Islet of Langerhans (tissue), 1 donor: Measurements from ENCODE around the gene ADM5.

Source experiments
- FAIRE-seq: peaks from one replicate; lab custom pipeline; 2011; peaks lifted over from hg19 to GRCh38; lab: Jason Lieb, UNC

ADM5 gene

DNA sequence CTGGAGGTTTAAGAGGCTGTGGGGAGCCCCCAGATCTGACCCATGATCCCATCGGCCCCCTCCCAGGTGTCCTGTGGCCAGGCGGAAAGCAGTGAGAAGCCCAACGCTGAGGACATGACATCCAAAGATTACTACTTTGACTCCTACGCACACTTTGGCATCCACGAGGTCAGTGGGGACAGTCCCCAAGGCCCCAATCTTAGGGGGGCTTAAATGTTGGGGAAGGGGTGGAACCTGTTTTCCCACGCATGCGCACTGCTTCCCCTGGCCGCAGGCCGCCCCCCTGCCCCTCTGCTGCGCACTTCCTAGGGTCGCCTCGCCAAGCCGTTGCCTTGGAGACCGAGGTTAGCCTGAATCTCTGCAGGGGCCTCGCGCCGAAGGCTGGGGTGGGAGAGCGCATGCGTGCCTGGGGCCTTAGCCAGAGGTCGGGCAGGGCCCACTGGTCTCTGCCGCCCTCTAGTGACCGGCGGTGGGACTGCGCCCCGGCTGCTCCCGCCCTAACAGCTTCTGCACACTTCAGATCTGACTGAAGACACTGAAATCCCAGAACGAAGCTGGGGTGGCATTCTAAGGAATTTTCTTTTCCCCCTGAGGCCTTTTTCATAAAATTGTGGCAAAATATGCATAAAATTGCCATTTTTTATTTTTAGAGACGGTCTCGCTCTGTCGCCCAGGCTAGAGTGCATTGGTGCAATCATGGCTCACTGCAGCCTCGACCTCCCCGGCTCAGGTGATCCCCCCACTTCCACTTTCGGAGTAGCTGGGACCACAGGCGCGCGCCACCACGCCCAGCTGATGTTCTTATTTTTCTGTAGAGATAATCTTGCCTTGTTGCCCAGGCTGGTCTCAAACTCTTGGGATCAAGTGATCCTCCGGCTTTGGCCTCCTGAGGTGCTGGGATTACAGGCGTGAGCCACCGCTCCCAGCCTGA, 8.7 kb upstream of the ADM5 start:
- FAIRE-seq: no peak

DNA sequence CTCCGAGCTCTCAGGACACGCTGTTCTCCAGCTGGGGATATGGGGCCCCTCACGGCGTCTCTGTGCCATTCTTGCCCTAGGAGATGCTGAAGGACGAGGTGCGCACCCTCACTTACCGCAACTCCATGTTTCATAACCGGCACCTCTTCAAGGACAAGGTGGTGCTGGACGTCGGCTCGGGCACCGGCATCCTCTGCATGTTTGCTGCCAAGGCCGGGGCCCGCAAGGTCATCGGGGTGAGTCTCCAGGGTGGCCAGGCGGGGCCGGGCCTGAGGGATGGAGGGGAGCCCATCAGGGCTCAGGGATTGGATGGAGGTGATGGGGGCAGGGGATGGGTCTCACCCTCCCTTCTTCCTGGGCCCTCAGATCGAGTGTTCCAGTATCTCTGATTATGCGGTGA, 7.6 kb upstream of the ADM5 start:
- no peak for FAIRE-seq

DNA sequence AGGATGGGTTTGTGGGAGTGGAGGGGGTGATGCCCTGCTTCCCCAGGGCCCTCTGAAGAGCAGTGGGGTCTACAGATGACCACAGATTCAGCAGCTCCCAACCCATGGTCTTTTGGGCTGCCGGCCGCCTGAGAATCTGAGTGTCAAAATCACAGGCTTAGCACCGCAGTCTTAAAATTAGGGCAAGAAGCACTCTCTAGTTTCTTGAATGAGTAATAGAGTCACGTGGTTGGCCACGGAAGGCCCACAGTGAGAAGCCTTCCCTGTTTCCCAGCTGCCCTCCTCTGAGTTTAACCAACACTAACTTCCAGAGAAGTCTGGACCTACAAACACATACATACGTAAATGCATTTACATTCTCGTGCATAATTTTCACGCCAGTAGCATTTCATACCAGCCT, 7.1 kb upstream of the ADM5 start:
- no peak for FAIRE-seq

DNA sequence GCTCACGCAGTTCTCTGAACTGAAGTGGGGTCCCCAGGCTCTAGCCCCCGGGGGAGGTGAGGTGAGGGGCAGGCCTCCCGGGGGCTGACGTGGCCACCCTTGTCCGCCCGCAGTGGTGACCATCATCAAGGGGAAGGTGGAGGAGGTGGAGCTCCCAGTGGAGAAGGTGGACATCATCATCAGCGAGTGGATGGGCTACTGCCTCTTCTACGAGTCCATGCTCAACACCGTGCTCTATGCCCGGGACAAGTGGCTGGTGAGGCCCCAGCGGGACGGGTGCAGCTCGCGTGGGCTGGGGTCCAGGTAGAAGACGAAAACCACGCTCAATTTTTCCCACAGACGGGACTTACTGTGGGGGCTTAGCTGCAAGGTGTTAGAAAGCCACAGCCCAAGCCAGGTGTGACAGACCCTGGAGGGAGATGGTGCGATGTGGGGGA, 5.6 kb upstream of the ADM5 start:
- FAIRE-seq: no peak

DNA sequence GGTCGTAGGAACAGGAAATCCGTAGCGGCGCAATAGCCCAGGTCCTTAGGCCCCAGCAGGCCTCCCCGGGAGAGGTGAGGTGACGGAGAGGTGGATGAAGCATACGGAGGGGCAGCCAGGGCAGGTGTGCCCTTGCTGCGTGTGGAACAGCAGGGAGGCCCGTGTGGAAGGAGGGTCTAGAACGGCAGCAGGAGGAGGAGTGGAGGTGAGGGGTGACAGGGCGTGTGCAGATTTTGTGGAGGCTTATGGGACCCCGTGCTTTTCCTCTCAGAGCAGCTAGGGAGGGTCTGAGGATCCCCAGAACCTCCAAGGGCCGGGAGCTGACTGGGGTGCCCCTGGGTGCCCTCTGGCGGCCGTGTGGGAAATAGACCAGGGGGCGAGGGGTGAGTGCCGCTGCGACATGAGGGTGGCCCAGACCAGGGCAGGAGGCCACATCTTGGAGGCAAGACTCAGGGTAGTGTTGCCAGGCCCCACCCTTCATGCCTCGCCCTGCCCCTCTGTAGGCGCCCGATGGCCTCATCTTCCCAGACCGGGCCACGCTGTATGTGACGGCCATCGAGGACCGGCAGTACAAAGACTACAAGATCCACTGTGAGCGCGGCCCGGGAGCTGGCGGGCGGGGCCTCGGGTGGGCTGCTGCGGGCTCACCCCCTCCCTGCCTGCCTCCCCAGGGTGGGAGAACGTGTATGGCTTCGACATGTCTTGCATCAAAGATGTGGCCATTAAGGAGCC, 5.0 kb upstream of the ADM5 start:
- no peak for FAIRE-seq

DNA sequence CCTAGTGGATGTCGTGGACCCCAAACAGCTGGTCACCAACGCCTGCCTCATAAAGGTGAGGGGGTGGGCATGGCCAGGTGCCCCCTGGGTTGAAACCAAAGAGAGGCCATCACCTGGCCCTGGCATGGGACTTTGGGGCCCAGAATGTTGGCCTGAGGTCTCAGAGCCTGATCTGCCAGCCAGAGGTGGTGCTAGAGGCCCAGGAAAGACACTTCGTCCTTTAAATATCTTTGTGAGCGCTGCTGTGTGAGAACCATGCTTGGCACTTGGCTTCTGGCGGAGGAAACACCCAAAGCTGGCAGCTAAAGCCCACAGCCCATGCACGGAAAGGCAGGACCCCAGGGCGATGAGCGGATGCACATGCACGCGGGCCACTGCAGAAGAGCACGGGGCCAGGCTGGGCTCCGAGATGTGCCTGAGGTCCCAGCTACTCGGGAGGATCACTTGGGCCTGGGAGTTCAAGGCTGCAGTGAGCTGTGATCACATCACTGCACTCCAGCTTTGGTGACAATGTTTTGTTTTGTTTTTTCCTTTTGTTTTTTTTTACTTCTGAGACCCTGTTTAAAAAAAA, 4.3 kb upstream of the ADM5 start:
- no peak for FAIRE-seq

DNA sequence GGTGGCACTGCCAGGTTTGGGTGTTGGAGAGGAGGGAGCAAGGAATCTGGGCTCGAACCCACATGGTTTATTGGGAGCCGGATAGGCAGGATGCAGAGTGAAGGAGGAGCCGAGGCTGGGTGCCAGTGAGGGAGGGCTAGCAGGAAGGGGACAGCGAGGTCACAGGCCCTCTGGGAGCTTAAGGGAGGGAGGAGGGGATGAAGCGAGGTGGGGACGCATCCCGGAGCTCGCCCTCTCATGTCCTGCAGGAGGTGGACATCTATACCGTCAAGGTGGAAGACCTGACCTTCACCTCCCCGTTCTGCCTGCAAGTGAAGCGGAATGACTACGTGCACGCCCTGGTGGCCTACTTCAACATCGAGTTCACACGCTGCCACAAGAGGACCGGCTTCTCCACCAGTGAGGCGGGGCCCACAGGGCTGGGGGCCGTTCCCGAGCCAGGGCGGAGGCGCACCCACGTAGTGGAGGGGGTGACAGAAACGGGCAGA, 3.5 kb upstream of the ADM5 start:
- FAIRE-seq: no peak

DNA sequence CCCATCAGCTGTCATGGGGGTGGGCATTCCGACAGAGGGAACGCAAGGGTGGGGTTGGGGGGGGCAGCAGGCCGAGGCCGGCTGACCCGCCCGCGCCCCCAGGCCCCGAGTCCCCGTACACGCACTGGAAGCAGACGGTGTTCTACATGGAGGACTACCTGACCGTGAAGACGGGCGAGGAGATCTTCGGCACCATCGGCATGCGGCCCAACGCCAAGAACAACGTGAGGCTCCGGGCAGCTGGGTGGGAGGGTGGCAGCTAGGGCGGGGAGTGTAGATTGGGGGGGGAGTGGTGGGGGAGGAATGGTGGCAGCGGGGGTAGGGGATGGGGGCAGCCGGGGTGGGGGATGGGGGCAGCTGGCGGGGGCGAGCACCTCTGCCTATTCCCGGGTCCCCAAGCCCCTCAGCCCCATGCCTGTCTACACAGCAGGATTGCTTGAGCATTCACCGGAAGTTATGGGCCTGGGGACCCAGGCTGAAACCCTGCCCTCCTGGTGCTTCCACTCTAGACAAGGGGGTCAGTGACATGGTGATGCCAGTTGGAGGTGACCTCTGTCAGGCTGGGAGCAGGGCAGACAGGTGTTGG, 2.8 kb upstream of the ADM5 start:
- FAIRE-seq: no peak

DNA sequence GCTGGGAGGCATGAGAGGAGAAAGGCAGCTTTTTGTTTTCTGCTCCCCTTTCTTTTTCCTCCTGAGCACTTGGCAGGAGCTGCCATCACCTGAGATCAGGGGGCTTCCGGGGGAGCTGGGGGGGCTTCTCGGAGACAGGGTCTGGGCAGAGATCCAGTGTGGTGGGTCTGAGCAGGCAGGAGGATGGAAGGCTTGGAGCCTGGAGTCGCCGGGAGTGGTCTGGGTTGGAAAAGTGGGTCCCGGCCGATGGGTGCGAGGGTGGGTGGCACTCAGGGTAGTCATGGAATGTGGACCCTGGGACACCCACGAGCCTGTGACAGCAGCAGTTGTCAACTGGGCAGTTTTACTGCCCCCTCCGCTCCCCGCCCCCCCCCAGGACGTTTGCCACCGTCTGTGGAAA, 2.2 kb upstream of the ADM5 start:
- no peak for FAIRE-seq

DNA sequence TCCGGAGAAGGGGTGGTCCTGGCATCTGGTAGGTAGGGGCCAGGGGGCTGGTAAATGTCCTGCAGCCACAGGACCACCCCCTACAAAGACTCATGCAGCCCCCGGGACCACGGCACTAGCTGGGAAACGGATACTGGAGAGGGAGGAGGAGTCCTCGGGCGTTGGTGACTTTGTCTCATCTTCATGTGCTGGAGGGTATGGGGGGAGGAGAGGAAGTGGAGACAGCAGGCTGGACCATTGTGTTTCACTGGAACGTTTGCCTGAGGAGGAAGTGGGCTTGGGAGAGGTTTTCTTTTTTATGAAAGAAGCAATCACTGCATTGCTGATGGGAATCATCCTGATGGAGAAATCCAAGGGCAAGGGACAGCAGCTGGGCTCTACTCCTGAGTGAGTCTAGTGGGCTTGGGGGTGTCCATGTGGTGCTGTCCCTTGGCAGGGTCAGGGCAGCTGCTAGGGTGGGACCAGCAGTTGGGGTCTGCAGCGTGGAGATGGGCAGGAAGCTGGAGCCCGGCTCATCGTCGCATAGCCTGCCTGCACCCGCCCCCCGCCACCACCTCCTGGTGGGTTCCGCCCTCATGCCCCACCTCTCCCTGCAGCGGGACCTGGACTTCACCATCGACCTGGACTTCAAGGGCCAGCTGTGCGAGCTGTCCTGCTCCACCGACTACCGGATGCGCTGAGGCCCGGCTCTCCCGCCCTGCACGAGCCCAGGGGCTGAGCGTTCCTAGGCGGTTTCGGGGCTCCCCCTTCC, 1.7 kb upstream of the ADM5 start:
- no peak for FAIRE-seq

DNA sequence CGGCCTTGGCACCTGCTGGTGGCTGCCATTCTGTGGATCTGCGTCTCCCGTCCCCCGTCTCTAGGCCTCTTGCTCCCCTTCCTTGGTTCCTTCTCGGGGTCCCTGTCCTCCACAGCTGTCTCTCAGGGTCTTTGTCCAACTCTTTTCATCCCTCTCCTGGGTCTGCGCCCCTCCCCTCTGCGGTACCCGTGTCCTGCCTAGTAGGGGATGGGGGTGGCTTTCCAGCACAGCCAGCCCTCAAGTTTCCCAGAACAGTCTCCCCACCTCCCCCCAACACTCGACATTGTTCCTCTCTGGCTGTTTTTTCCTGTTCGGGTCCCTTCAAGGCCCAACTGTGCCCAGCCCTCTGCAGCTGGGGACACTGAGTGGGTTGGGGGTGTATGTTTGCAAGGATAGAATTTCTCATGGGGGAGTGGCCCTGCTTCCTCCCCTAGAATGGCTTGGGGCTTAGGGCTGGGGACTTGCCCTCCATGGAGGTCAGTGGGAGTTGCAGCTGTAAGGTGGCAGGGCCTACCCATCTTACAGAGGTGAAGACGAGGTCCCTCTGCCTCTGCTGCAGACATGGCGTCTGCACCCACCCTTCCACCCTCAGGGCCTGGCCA, 762 bp upstream of the ADM5 start:
- no peak for FAIRE-seq

DNA sequence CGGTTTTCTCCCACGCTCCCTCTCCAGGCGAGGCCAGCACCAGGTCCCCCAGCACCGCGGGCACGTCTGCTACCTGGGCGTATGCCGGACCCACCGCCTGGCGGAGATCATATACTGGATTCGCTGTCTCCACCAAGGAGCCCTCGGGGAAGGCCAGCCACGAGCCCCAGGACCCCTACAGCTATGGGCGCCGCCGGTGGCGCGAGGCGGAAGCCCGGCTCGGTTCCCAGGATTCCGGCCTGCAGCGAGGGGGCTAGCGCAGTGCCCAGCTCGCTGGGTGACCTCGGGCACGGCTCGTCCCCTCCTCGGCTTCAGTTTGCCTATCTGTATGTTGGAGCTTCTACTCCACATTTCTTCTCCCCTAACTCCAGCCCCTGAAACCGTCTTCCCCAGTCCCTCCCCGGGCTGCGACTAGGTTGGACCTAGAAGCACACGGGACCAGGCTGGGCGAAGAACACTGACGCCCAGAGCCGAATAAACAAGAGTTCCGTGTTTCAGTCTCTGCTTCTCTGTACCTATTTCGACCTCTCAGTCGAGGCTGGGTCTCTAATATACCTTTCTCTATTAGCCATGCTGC, 773 bp downstream of the ADM5 start:
- no peak for FAIRE-seq

DNA sequence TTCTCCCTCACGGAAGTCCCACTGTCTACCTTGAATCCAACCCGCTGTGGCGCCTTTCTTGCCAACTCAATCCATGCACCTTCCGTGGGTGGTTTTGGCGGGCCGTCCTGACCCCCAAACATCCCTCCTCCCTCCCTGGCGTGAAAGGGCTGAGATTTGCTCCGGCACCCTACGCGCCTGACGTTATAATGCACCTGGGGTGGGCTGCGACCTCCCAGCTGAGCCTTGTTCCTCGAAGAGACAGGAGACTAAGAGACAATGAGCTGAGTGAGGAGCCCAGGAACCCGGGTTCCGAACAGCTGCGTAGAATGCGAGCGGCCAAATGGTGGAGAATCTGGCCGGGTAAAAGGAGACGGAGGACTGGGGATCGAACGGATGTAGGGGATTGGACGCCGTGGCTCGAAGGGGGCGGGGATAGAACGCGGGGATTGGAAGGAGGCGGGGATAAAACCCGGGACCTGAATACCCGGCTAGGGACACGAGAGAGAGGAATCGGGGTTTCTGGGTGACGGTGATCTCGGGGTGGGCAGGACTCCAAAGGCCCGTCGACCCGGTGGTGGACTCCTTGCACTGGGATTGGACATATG, 1.4 kb downstream of the ADM5 start, which contains the start of gene CPT1C:
TSS of gene CPT1C (plus strand) at position 461 of the 587 bp plus-strand sequence. CDS start 1,137 bp downstream, outside the sequence.
- no peak for FAIRE-seq

DNA sequence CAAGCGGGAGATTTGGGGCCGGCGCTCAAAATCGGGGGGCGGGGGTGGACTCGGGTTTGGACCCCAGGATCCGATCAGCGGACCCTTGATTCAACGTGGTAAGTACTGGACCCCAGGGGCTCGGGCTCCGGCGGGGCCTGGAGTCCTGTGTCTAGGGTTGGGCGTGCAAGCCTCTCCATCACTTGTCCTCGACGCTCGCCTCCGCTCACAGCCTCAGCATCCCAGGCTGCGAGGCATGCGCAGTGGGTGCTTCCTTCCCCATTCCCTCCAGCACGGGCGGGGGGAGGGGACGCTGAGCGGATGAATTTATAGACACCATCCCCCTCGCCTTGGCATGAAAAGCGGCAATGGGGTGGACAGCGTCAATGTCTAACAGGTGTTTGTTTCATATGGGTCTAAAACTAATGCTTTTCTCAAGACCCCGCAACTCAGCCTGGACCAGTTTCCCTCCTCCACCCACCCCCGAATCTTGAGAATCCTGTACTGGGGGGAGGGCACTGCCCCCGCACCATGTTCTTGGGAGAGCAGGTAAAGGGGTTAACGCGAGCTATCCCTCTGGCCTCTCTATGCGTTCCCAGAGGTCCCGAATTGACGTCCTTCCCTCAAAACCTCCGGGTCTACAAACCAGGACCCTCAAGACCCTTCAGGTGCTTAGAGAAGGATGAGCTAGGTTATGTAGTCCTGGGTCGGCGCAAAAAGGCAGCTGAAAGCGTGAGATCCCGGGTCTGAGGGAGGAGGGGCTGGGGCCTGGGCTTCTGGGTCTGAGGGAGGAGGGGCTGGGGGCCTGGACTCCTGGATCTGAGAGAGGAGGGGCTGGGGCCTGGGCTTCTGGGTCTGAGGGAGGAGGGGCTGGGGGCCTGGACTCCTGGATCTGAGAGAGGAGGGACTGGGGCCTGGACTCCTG, 2.1 kb downstream of the ADM5 start:
- no peak for FAIRE-seq

DNA sequence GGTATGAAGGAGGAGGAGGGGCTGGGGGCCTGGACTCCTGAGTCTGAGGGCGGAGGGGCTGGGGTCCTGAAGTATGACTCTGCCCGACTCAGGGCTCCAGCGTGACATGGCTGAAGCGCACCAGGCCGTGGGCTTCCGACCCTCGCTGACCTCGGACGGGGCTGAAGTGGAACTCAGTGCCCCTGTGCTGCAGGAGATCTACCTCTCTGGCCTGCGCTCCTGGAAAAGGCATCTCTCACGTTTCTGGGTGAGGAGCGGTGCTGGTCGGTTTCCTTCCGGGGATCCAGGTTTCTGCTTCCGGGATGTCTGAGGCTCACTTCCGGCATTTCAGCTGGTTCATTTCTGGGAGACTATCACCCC, 2.7 kb downstream of the ADM5 start:
- no peak for FAIRE-seq

DNA sequence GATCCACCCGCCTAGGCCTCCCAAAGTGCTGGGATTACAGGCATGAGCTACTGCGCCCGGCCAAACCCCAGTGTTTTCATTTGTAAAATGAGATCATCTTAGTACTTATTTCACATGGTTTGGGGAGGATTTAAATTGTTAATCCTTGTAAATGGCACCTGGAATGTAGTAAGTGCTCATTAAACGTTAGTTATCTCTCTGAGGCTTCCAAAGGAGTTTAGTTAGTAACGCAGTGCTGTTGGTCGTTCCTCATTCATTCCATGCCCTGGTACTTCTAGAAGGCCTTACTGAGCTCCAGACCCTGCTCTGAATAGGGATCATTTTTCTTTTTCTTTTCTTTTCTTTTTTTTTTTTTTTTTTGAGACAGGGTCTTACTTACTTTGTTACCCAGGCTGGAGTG, 6.7 kb downstream of the ADM5 start:
- FAIRE-seq: no peak

DNA sequence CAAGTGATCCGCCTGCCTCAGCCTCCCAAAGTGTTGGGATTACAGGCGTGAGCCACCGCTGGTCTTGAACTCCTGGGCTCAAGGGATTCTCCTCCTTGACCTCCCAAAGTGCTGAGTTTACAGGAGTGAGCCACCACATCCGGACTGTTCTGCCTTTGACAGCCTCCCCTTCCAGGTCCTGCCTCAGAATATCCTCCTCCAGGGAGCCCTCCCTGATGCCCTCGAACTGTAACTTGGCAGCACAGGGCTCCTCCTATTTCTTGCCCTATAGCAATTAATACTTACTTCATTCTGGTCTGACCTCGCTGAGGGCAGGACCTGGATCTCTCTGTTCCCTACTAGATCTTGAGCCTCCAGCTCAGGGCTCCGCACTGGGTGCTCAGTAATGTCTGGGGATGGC, 7.5 kb downstream of the ADM5 start:
- FAIRE-seq: no peak

DNA sequence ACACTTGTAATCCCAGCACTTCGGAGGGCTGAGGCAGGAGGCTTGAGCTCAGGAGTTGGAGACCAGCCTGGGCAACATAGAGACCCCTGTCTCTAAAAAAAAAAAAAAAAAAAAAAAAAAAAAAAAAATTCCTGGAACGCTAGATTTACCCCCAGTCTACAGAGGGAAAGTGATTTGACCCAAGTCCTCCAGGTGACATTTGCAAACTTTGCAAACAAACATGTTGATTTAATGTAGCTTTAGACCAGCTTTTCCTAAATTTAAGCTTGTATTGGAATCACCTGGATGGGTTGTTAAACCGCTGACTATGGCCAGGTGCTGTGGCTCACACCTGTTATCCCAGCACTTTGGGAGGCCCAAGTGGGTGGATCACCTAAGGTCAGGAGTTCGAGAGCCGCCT, 10.0 kb downstream of the ADM5 start:
- FAIRE-seq: no peak

DNA sequence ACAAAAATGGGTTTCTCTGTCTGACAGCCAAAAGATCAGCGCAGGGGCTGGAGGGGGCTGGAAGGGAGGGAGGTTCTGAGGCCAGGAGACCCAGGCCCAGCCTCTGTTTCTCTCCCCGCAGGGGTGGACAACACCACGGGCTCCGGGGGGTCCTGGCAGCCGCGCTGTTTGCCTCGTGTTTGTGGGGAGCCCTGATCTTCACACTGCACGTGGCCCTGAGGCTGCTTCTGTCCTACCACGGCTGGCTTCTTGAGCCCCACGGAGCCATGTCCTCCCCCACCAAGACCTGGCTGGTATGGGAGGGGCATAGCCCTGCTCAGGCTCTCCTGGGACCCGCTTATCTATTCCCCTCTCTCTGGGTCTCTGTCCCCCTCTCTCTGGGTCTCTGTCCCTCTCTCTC, 11.2 kb downstream of the ADM5 start:
- FAIRE-seq: no peak
